Measurements from ENCODE around the gene CIAPIN1. TPM values are rescaled to one million over a fixed set of nuclear protein-coding genes. Genes with fewer than 3 reads are reported as not detected.
"Not testable (repeated sequence)": the region's sequence is repeated elsewhere in the genome, so short reads cannot be mapped to it uniquely, and the experiment has no call there.

The CIAPIN1 gene
- total RNA-seq, 8 experiments from 2014 or later: 44.5 to 74.9 (median 58.4) TPM

DNA sequence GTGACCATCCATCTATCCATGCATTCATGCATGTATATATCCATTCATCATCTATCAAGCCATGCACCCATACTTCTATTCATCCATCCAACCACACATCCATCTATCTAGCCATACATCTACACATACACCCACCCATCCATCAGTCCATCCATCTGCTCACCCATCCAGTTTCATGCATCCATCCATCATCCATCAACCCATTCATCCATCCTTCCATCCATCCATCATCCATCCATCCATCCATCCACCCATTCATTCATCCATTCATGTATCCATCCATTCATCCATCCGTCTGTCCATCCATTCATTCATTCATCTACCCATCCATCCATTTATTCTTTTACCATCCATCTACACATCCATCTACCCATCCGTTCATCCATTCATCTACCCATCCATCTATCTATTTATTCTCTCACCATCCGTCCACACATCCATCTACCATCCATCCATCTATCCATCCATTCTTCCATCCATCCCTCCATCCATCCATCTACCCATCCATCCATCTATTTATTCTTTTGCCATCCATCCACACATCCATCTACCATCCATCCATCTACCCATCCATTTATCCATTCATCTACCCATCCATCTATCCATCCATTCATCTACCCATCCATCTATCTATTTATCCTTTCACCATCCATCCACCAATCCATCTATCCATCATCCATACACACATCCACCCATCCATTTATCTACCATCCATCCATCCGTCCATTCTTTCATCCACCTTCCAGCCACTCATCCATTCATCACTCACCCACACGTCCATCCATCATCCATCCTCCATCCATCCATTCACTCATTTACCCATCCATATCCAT lies 39.4 kb downstream of the CIAPIN1 start:
- in situ Hi-C loops (cut with MboI; ENCODE audit: low pct_unique_long_range_greater_than_20kb in 2 of 9, low sequenced_read_pairs in 9 of 9, unreplicated experiment in 9 of 9): loop anchor here in 2 of 9 experiments (25.0 kb wide), 1 partner anchor 95 kb away; no protein-coding TSS in a partner anchor
- Histone ChIP-seq H3K4me1 (replicated peaks in 1 of 2) (peaks cover 7 to 9% of the 10 kb centered on the region in 2 donors), H3K27ac (no peak overlapping the region), H3K4me3 (no peak overlapping the region)
- ATAC-seq (replicated peaks in 6 of 8): no peak
- WGBS, 10 experiments: 15 to 86% (median 72%) methylated on average over 3 to 5 of the region's 5 CpGs; no CpG with 5 or more reads in 1 of the 10 experiments

GRCh38 chr16:57406881-57407280 lies 40.3 kb downstream of the CIAPIN1 start:
- in situ Hi-C loops (cut with MboI; ENCODE audit: low pct_unique_long_range_greater_than_20kb in 2 of 9, low sequenced_read_pairs in 9 of 9, unreplicated experiment in 9 of 9): loop anchor here in 2 of 9 experiments (25.0 kb wide), 1 partner anchor 95 kb away; no protein-coding TSS in a partner anchor
- Histone ChIP-seq H3K4me3 (no peak overlapping the region), H3K4me1 (replicated peaks in 1 of 2) (peaks cover 7 to 14% of the 10 kb centered on the region in 2 donors), H3K27ac (no peak overlapping the region)
- WGBS, 10 experiments: 29 to 100% (median 70%) methylated on average over 1 to 2 of the region's 2 CpGs; no CpG with 5 or more reads in 4 of the 10 experiments
- ATAC-seq (replicated peaks in 6 of 8): no peak

- Histone ChIP-seq H3K27ac (no peak overlapping the region), H3K4me1 (replicated peaks in 1 of 2) (peaks cover 0 to 6% of the 10 kb centered on the region in 2 donors), H3K4me3 (no peak overlapping the region)
- ATAC-seq (replicated peaks in 6 of 8): no peak
- WGBS, 10 experiments: 20 to 90% (median 72%) methylated on average over 1 to 3 of the region's 3 CpGs; no CpG with 5 or more reads in 3 of the 10 experiments
- in situ Hi-C loops (cut with MboI; ENCODE audit: low pct_unique_long_range_greater_than_20kb in 2 of 9, low sequenced_read_pairs in 9 of 9, unreplicated experiment in 9 of 9): loop anchor here in 2 of 9 experiments (25.0 kb wide), 1 partner anchor 93 kb away; no protein-coding TSS in a partner anchor
These were observed 42.1 kb downstream of the CIAPIN1 start for GRCh38 chr16:57405097-57405496.

- no peak for ATAC-seq (replicated peaks in 6 of 8)
- in situ Hi-C loops (cut with MboI; ENCODE audit: low pct_unique_long_range_greater_than_20kb in 2 of 9, low sequenced_read_pairs in 9 of 9, unreplicated experiment in 9 of 9): loop anchor here in 2 of 9 experiments (25.0 kb wide), 1 partner anchor 92 kb away; no protein-coding TSS in a partner anchor
- H3K4me1 ChIP-seq (replicated peaks in 1 of 2): peaks cover 0 to 6% of the 10 kb centered on the region in 2 donors
- H3K27ac ChIP-seq: no peak within 1 kb of the TSS
- 8 to 88% (median 68%) methylated on average over 1 to 9 of the region's 17 CpGs; no CpG with 5 or more reads in 3 of the 10 experiments for WGBS, 10 experiments
- H3K4me3 ChIP-seq: no peak within 1 kb of the TSS
These were observed 43.0 kb downstream of the CIAPIN1 start, which contains the start of gene CCL17 for GRCh38 chr16:57403965-57404817. CCL17 (plus strand) TSS chr16:57404767; CDS start chr16:57413933, 9,166 bp downstream.

DNA sequence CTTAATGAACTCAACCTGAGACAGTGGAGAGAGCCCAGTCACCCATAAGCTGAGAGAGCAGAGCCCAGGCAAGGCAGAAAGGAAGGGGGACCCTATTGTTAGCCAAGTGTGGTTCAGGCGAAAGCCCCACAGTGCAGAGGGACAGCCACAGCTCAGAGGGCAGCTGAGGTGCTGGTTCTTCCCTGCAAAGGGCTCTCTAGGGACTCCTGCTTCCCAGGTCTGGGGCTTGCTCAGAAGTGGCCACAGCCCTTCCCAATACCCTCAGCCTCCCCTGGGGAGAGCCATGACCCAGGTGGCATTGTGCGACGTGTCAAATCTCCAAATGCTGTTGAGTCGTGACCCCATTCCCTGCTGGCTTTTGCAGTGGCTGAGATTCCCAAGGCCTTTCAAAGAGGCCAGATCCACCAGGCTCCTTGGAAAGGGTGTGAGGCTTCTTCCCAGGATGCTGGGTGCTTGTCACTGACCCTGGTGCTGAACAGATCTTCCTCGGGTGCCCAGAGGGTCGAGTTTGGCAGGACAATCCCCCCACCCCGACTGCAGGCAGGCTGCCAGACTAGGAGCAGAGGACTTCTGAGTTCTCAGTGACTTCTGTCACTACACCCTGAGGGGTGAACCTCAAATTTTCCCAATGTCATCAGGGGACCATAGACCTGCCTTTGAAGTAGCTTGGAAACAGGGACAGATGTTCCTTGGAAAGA lies 45.1 kb downstream of the CIAPIN1 start:
- in situ Hi-C loops (cut with MboI; ENCODE audit: low pct_unique_long_range_greater_than_20kb in 2 of 9, low sequenced_read_pairs in 9 of 9, unreplicated experiment in 9 of 9): loop anchor here in 2 of 9 experiments (25.0 kb wide), 1 partner anchor 90 kb away; no protein-coding TSS in a partner anchor
- WGBS, 10 experiments: 0 to 87% (median 43%) methylated on average over 1 to 6 of the region's 7 CpGs; no CpG with 5 or more reads in 3 of the 10 experiments
- no peak for ATAC-seq (replicated peaks in 6 of 8)

GRCh38 chr16:57397493-57397892 lies 49.7 kb downstream of the CIAPIN1 start:
- ATAC-seq (replicated peaks in 6 of 8); H3K27ac ChIP-seq; in situ Hi-C loops (cut with MboI; ENCODE audit: low pct_unique_long_range_greater_than_20kb in 2 of 9, low sequenced_read_pairs in 9 of 9, unreplicated experiment in 9 of 9); H3K4me1 ChIP-seq (replicated peaks in 1 of 2); H3K4me3 ChIP-seq: not testable (repeated sequence)
- WGBS, 10 experiments: 14 to 100% (median 72%) methylated on average over 1 to 3 of the region's 4 CpGs; no CpG with 5 or more reads in 3 of the 10 experiments

More for the DNA sequence above, 45.1 kb downstream of the CIAPIN1 start:
- H3K4me3 ChIP-seq: no peak overlapping the region
- peaks cover 0 to 6% of the 10 kb centered on the region in 2 donors for H3K4me1 ChIP-seq (replicated peaks in 1 of 2)
- H3K27ac ChIP-seq: no peak overlapping the region

DNA sequence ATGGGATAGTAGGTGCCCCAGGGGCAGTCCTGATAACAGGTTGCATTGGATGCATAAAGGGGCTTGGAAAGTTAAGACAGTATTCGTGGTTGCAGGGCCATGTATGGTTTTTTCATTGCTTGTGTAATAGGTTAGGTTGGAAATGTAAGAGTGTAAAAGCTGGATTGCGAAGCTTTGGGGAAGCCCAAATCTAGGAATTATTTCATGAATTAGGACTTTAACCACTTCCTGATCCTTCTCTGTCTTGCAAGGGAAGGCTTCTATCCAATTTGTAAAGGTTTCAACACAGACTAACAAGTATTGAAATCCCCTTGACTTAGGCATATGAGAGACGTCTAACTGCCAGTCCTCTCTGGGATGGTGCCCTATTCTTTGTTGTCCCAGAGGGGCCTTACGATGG lies 50.4 kb downstream of the CIAPIN1 start:
- H3K4me1 ChIP-seq (replicated peaks in 1 of 2): no peaks in the 10 kb centered on the region
- no peak overlapping the region for H3K4me3 ChIP-seq
- in situ Hi-C loops (cut with MboI; ENCODE audit: low pct_unique_long_range_greater_than_20kb in 2 of 9, low sequenced_read_pairs in 9 of 9, unreplicated experiment in 9 of 9): no loop called here
- 52 to 100% (median 78%) methylated on average over 1 to 3 of the region's 4 CpGs; no CpG with 5 or more reads in 3 of the 10 experiments for WGBS, 10 experiments
- H3K27ac ChIP-seq: no peak overlapping the region
- no peak for ATAC-seq (replicated peaks in 6 of 8)

- no peak overlapping the region for H3K27ac ChIP-seq
- in situ Hi-C loops (cut with MboI; ENCODE audit: low pct_unique_long_range_greater_than_20kb in 2 of 9, low sequenced_read_pairs in 9 of 9, unreplicated experiment in 9 of 9): no loop called here
- ATAC-seq (replicated peaks in 6 of 8): no peak
- H3K4me1 ChIP-seq (replicated peaks in 1 of 2): no peaks in the 10 kb centered on the region
- no peak overlapping the region for H3K4me3 ChIP-seq
- 13 to 88% (median 67%) methylated on average over 1 to 4 of the region's 5 CpGs; no CpG with 5 or more reads in 3 of the 10 experiments for WGBS, 10 experiments
These were observed 52.2 kb downstream of the CIAPIN1 start for GRCh38 chr16:57395026-57395425.

DNA sequence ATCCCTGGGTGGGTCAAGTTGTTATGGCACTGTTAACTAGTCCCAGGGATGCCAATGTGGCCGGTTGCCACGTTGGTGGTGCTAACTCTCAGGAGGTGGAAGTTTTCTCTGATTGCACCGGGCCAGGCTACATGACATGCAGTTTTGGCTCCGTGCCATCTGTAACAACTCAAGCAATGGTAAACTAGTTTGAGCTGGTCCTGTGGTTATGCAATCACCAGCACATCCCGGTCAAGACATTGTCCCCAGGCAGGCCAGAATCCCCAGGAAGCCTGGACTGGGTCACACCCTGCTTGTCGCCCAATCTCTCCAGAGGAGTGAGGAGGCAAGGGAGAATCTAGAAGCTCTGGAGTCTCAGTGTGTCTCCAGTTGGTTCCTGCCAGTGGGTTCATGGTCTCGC lies 52.7 kb downstream of the CIAPIN1 start:
- ATAC-seq (replicated peaks in 6 of 8): peak in 7 of 8 experiments; percentile 27 to 75 (median 56)
- H3K4me3 ChIP-seq: no peak overlapping the region
- H3K27ac ChIP-seq: no peak overlapping the region
- WGBS, 10 experiments: 44 to 100% (median 76%) methylated on average over 1 to 5 of the region's 7 CpGs; no CpG with 5 or more reads in 4 of the 10 experiments
- in situ Hi-C loops (cut with MboI; ENCODE audit: low pct_unique_long_range_greater_than_20kb in 2 of 9, low sequenced_read_pairs in 9 of 9, unreplicated experiment in 9 of 9): no loop called here
- no peaks in the 10 kb centered on the region for H3K4me1 ChIP-seq (replicated peaks in 1 of 2)

GRCh38 chr16:57392694-57393093 lies 54.5 kb downstream of the CIAPIN1 start:
- WGBS, 10 experiments: 17 to 100% (median 73%) methylated on average over 1 of the region's 1 CpG; no CpG with 5 or more reads in 2 of the 10 experiments
- no peak overlapping the region for H3K4me3 ChIP-seq
- in situ Hi-C loops (cut with MboI; ENCODE audit: low pct_unique_long_range_greater_than_20kb in 2 of 9, low sequenced_read_pairs in 9 of 9, unreplicated experiment in 9 of 9): no loop called here
- H3K4me1 ChIP-seq (replicated peaks in 1 of 2): no peaks in the 10 kb centered on the region
- ATAC-seq (replicated peaks in 6 of 8): no peak
- no peak overlapping the region for H3K27ac ChIP-seq

GRCh38 chr16:57391708-57392107 lies 55.5 kb downstream of the CIAPIN1 start:
- no peak for ATAC-seq (replicated peaks in 6 of 8)
- Histone ChIP-seq H3K4me1 (replicated peaks in 1 of 2) (peaks cover 0 to 2% of the 10 kb centered on the region in 2 donors), H3K4me3 (no peak overlapping the region), H3K27ac (no peak overlapping the region)
- in situ Hi-C loops (cut with MboI; ENCODE audit: low pct_unique_long_range_greater_than_20kb in 2 of 9, low sequenced_read_pairs in 9 of 9, unreplicated experiment in 9 of 9): no loop called here
- 39 to 86% (median 69%) methylated on average over 1 to 5 of the region's 5 CpGs for WGBS, 10 experiments

- no peak for ATAC-seq (replicated peaks in 6 of 8)
- no peak overlapping the region for H3K4me3 ChIP-seq
- H3K27ac ChIP-seq: no peak overlapping the region
- in situ Hi-C loops (cut with MboI; ENCODE audit: low pct_unique_long_range_greater_than_20kb in 2 of 9, low sequenced_read_pairs in 9 of 9, unreplicated experiment in 9 of 9): no loop called here
- peaks cover 0 to 6% of the 10 kb centered on the region in 2 donors for H3K4me1 ChIP-seq (replicated peaks in 1 of 2)
- WGBS, 10 experiments: 20 to 100% (median 69%) methylated on average over 1 to 4 of the region's 4 CpGs; no CpG with 5 or more reads in 4 of the 10 experiments
These were observed 55.9 kb downstream of the CIAPIN1 start for GRCh38 chr16:57391300-57391699.
